NCI-H1048 (cell line): ENCODE measurements around the gene OR2A5.
"Not testable (repeated sequence)": the region's sequence is repeated elsewhere in the genome, so short reads cannot be mapped to it uniquely, and the experiment has no call there.

Experiments
- DNase-seq: peaks from one replicate; lab custom pipeline; 2025; lab: John Stamatoyannopoulos, UW

OR2A5 gene

DNA sequence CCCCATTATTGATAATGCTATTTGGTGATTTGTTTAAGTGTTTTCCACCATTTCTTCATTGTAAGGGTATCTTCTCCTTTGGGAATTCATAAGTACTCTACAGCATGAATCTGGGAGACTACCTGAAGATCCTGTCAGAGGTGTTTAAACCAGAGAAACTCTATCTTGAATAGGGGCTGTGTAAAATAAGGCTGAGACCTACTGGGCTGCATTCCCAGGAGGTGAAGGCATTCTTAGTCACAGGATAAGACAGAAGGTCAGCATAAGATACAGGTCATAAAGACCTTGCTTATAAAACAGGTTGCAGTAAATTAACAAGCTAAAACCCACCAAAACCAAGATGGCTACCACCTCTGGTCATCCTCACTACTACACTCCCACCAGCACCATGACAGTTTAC lies 13.4 kb upstream of the OR2A5 start:
- no peak for DNase-seq

DNA sequence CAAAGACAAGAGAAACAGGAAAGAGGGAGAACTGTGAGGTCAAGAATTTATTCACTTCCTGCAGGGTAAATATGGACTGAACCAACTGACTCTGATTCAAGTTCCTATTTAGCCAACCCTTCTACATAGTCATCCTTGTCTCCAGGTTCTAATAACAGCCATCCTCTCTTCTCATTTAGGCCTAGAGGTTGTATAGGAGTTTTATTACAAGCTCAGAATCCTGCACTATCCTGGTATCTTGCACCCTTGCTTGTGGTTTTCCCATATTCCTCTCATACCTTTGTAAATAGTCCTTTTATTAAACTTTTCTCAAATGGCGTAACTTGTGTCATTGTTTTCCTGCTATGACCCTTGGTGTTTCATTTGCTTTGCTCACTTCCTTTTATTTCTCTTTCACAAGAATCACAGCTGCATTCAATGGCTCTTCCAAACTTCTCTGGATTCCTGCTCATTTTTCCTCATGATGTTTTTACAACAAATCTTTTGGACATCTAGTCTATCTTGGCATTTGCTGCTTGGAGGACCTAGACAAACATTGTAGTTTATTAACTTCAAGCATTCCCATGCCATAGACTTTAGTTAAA lies 12.4 kb upstream of the OR2A5 start:
- DNase-seq: no peak

DNA sequence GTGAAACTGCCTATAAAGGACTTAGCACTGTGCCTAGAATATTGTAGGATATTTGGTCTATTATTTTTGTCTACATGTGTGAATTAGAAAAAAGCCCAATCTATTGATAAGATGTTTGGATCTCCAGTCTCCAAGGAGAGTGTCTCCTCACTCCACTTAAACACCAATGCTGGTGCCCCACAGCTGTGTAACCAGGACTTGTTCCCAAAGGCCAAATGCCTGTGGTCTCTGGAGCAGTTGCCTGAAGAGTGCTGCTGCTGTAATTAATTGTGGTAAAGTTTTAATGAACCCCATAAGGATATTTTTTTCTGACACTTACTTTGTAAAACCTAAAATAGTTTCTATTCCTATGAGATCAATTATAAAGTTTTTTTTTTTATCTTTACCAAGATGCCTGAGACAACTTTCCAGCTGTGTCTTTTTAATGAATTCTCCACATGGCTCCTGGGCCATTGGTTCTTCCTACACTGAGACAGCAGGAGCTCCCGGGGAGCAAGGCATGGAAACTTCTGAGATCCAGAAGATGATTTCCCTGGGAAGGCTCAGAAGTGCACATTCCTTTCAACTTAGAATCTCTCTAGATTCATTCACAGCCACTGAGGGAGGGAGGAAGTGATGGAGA lies 11.2 kb upstream of the OR2A5 start:
- no peak for DNase-seq

DNA sequence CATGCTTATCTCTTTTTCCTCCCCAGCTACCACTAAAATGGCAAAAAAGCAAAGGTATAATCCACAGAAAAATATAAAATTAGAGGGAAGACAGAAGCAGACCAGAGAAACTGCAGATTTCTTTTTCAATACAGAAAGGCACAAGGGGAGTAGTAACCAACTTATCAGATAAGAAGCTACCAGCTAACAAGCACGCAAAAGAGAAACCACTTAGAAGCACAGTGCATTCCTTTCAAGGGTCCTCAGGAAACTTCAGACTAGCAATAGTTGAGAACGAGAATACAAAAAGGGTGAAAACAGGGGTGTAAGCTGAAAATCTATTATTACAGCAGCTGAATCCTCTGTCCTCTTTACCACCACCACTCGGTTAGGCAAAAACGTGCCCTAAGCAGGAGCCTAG lies 9.9 kb upstream of the OR2A5 start:
- DNase-seq: no peak

DNA sequence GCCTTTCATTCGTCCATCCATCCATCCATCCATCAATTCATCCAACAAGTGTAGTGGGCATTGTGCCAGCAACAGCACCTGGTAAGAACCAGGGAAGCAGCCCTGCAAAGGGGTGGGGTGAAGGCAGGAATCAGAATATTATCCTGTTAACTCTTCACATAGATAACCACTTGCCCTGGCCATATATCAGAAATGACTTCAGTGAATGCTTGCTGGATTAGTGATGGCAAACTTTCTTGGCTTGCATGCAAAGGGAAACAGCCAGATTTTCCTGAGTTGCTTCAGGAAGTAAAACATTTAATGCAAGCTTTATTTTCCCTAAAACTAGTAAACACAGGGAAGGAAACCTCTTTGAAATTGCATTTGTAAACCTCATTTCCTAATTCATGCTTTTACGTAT lies 743 bp downstream of the OR2A5 start:
- no peak for DNase-seq

DNA sequence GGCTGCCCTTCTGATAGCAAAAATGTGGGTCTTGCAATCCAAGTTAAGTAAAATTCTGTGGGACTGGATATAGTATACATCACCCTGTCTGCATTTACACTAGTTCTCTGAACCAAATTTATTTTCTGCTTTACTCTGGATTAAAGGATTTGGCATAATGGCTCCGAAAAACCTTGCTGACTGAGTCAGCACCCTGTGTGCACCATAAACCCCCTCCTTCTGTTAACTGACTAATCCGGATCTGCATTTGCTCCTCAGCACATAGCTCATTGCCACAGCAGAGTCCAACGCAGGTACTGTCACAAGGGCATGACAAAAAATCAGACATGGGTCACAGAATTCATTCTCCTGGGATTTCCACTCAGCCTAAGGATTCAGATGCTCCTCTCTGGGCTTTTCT lies 1.3 kb downstream of the OR2A5 start:
- DNase-seq: no peak

DNA sequence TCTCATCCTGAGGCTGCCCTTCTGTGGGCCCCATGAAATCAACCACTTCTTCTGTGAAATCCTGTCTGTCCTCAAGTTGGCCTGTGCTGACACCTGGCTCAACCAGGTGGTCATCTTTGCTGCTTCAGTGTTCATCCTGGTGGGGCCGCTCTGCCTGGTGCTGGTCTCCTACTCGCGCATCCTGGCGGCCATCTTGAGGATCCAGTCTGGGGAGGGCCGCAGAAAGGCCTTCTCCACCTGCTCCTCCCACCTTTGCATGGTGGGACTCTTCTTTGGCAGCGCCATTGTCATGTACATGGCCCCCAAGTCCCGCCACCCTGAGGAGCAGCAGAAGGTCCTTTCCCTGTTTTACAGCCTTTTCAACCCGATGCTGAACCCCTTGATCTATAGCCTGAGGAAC lies 2.1 kb downstream of the OR2A5 start:
- not testable (repeated sequence) for DNase-seq

- no peak for DNase-seq
Observed at GRCh38 chr7:144057954-144058353, 9.2 kb downstream of the OR2A5 start.

DNA sequence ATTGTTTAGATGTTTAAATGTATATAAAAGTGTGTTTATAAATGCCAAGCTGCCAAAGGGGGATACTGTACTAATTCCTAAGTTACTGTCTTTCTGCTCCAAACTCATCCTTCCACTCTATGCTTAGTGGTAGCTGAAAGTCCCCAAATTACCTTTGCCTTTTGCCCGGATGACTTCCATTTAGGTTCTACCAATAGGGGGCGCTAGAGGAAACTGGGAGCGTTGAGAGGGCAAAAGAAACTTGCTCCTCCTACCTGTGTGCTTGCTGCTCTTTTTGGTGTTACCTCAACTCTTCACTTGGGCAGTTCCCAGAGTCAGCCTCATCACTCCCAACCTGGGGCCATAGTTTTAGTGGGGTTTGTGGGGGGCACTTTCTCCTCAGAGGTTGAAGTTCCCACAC lies 15.0 kb downstream of the OR2A5 start:
- DNase-seq: no peak

- DNase-seq: no peak
Observed at GRCh38 chr7:144069511-144069910, 20.8 kb downstream of the OR2A5 start, which contains the start of gene OR2A25. Gene OR2A25 (plus strand): TSS chr7:144069811. CDS start chr7:144074220, 4,409 bp downstream.

DNA sequence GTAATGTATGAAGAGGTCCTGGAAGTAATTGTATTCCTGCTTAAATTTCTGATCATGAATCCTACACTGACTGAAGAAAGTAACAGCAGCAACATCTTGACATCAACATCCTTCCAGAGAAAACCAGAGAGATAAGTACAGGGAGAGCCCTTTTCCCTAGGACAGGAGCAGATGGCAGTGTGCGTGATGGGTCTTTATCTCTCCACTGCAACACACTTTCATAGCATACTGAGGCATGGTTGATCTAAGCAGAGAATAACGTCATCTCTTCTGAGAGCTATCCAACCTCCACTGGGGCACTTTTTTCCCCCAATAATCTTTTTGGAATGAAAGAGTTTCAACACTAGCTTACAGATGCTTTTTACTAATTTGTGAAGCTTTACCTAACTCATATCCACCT lies 21.2 kb downstream of the OR2A5 start:
- DNase-seq: no peak

GRCh38 chr7:144074374-144074773 lies 25.6 kb downstream of the OR2A5 start:
- DNase-seq: no peak

DNA sequence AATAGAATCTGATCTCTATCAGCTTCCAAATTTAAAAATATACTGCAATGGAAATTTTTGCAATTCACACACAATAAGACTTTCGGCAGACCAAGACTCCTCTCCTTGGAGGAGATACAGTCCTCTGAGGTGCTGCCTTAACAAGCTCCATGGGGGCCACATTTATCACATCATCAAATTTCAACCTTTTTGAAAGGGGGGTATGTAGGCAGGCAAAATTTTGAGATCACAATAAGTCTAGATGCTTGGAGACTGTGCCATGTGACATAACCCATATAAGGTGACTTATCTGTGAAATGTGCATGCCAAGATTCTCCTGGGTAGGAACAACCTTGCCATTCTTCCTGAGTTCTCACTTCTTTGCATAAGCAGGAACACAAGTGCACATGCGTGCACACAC lies 37.2 kb downstream of the OR2A5 start, which contains the start of gene OR2A12:
Gene OR2A12 (plus strand): TSS at position 301 of the 400 bp plus-strand sequence. CDS start 8,830 bp downstream, outside the sequence.
- no peak for DNase-seq

DNA sequence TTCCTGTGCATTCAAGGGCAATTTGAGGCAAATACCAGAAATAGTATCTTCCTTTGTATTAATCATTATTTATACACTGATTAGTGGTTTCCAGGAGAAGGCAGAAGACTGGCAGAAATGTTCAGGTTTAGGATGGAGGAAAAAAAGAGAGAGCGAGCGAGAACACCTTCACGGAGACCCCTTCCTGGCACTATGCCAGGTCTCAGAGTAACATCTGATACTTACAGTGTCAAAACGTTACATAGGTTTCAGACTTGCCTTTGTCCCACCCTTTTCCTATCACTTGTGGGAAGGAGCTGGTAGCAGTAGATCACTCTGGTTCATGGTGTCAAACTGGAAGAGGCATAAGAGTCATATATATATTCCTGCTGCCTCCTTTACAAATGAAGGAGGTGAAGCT lies 38.0 kb downstream of the OR2A5 start:
- no peak for DNase-seq

DNA sequence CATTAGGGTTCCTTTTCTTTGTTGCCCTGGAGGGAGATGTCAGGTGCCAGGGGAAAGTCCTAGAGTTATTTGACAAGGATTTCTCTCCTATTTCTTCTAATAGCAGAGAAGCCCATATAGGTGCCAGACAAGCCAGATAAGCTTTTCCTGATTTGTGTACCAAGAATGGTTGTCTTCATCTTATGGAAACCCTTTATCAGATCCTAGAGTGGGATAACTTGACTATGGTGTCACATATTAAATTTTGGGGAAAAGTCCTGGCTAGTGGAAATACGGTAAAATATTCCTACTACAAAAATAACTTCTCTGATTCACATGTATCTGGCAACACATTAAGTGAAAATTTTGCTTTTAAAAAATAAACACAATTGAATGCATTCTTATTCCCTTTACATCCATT lies 38.5 kb downstream of the OR2A5 start:
- DNase-seq: no peak

- DNase-seq: no peak
Observed at GRCh38 chr7:144090667-144091066, 41.9 kb downstream of the OR2A5 start.

GRCh38 chr7:144098776-144099175 lies 50.0 kb downstream of the OR2A5 start:
- DNase-seq: no peak

GRCh38 chr7:144100607-144101006 lies 51.9 kb downstream of the OR2A5 start:
- no peak for DNase-seq

DNA sequence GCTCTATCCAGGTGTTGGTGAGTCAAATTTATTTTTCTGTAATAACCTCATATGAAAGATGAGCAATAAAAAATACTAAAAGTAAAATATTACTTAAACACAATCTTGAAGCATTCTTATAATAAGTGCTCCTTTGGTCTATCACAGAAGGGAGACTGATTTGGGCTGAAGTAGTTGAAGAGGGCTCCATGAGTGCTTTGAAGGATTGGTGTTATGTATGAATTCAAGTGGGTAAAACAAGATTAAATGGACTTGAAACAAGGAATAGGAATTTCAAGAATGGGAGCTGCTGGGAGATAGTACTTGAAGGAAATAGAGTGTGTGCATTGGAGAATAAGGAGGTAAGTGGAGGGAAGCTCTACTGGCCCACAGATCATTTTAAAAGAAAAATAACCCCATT lies 53.3 kb downstream of the OR2A5 start:
- no peak for DNase-seq

DNA sequence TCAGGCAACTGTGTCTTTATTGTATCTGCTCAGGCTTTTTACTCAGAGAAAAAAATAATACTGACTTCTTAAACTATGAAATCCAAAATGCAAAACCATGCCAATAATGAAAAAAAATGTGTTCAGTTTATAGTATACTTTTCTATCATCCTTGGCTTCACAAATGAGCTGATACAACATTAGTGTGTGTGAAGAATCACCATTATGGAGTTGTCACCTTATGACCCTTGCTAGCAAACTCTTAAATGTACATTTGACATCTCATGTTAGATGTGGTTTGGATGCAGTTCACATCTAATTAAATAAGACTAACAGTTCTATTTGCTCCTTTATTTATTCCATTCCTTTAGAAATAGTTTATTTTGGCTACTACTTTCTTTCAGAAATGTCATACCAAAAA lies 56.5 kb downstream of the OR2A5 start:
- no peak for DNase-seq
